ENCODE measurements around the gene SNX1. TPM values are rescaled to one million over a fixed set of nuclear protein-coding genes. Genes with fewer than 3 reads are reported as not detected.

Gene SNX1
- total and polyA plus RNA-seq, 2 of the 13 experiments (the other 11 are each of a cell fraction or from before 2014, with no cell fraction given), result 29.3 to 60.1 TPM

DNA sequence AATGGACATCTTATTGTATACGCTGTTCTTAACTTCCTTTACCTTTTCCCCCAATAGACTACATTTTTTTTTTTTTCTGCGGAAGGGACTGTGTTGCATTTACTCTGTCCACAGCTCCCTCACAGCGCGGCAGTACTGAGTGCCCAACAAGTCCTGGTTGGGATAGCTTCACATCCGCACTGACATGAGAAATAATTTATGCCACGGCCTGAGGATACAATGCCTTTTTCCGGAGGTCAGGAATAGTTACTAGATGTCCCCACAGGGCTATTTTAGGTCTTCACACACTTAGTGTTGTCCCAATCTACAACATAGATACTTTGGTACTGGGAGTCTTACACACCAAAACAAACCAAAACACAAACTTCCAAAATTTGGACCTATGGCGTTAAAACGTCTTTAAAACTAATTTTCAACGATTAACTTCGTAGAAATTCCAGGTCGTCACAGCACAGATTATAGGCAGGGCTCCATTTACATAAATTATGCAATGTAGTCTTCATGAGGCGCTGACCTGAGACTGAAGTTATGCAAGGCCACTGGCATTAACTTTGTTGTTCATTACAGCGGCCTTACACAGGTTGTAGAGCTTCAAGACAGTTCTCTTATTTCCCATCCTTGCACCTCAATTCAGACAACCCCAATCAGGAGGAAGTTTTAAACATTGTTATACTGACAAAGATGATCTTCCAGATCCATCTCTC lies 68.0 kb downstream of the SNX1 start:
- ChIA-PET POLR2A (interaction anchor here (0.5 to 4.4 kb wide), 18 partner anchors 8 to 1141 kb away, joined by 3 to 52 read pairs (median 4); partner anchors contain the start of genes CIAO2A, CSNK1G1, RNU5B-1 and SNX1), CTCF (ENCODE audit: low intra/inter-chr PET ratio, low total read pairs) (no interaction called here)
- BruUV-seq (replicated peaks), result TSS peak; percentile 83
- H4K20me1 ChIP-seq (ENCODE audit: insufficient read depth, low read length), result peaks cover 10% of the 10 kb centered on the region; the same call in 1 of the 2 replicates
- WGBS (ENCODE audit: low lambda C conversion rate), result 2% methylated on average over 14 of the region's 14 CpGs
- H3K4me3 ChIP-seq (replicated peaks in 1 of 3; ENCODE audit: insufficient read depth in 1 of 3, low read depth in 2 of 3, low read length in 3 of 3), result peak overlapping the region; percentile 61 to 98 (median 71)
- peak overlapping the region; percentile 99 for H3K4me2 ChIP-seq (ENCODE audit: low read depth, low read length)
- H3K9ac ChIP-seq (ENCODE audit: insufficient read depth, low read depth, low read length), result peak overlapping the region; percentile 84
- H3K27me3 ChIP-seq (ENCODE audit: control insufficient read depth in 1 of 2, insufficient read depth in 2 of 2, low read length in 2 of 2), result no peaks in the 10 kb centered on the region; a peak in 1 of 5 replicates
- H3K27ac ChIP-seq (ENCODE audit: extremely low read length, insufficient read depth, low read length), result peak overlapping the region; percentile 90
- no peaks in the 10 kb centered on the region for H3K9me3 ChIP-seq (ENCODE audit: low read length)
- FAIRE-seq (peak; percentile 44), ATAC-seq (peak; percentile 55), DNase-seq (ENCODE audit: low spot score) (peak; percentile 62)
- in situ Hi-C loops (cut with HindIII; ENCODE audit: extremely low pct_ligation_motif_present, low pct_unique_long_range_greater_than_20kb), result no loop called here
- peak overlapping the region; percentile 79 for H2AFZ ChIP-seq (ENCODE audit: low read length)
- peaks cover 27% of the 10 kb centered on the region for H3K79me2 ChIP-seq (ENCODE audit: insufficient read depth, low read length)
- intact Hi-C loops (cut with micrococcal nuclease; ENCODE audit: unreplicated experiment), result loop anchor here (2.0 to 5.0 kb wide), 3 partner anchors 193 to 518 kb away; partner anchors contain the start of genes CSNK1G1 and TRIP4
- H3K36me3 ChIP-seq (replicated peaks in 1 of 2; ENCODE audit: control insufficient read depth in 1 of 2, insufficient read depth in 2 of 2, low read length in 2 of 2), result peaks cover 8 to 17% of the 10 kb centered on the region in 2 experiments
- peaks cover 45% of the 10 kb centered on the region for H3K4me1 ChIP-seq (ENCODE audit: insufficient read depth, low read length)
- TF ChIP-seq IRX3 (CRISPR knock-in tag; IDR thresholded peaks at IDR 0.05; ENCODE audit: borderline replicate concordance, low read depth), result 0 out of 2 replicates have a peak, but pooled peaks have one; percentile 9
- 0 out of 2 replicates have a peak, but pooled peaks have one; percentile 11 for TF ChIP-seq JUN (CRISPR knock-in tag; IDR thresholded peaks at IDR 0.05)
- TF ChIP-seq, protein P1, sequence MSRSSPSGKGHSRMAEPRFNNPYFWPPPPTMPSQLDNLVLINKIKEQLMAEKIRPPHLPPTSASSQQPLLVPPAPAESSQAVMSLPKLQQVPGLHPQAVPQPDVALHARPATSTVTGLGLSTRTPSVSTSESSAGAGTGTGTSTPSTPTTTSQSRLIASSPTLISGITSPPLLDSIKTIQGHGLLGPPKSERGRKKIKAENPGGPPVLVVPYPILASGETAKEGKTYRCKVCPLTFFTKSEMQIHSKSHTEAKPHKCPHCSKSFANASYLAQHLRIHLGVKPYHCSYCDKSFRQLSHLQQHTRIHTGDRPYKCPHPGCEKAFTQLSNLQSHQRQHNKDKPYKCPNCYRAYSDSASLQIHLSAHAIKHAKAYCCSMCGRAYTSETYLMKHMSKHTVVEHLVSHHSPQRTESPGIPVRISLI (CRISPR knock-in tag; IDR thresholded peaks at IDR 0.05; ENCODE audit: borderline replicate concordance), result 0 out of 2 replicates have a peak, but pooled peaks have one; percentile 54
- 0 out of 2 replicates have a peak, but pooled peaks have one; percentile 9 for TF ChIP-seq GATAD2A (CRISPR knock-in tag; IDR thresholded peaks at IDR 0.05)
- TF ChIP-seq, protein P2, sequence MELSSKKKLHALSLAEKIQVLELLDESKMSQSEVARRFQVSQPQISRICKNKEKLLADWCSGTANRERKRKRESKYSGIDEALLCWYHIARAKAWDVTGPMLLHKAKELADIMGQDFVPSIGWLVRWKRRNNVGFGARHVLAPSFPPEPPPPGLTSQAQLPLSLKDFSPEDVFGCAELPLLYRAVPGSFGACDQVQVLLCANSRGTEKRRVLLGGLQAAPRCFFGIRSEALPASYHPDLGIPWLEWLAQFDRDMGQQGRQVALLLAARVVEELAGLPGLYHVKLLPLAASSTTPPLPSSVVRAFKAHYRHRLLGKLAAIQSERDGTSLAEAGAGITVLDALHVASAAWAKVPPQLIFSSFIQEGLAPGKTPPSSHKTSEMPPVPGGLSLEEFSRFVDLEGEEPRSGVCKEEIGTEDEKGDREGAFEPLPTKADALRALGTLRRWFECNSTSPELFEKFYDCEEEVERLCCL (CRISPR knock-in tag; IDR thresholded peaks at IDR 0.05; ENCODE audit: borderline replicate concordance), result peak; percentile 32; the same call in 1 of the 2 replicates
- peak; percentile 78; the same call in 1 of the 2 replicates for TF ChIP-seq SNAPC2 (CRISPR knock-in tag; IDR thresholded peaks at IDR 0.05)
- TF ChIP-seq, protein P3, sequence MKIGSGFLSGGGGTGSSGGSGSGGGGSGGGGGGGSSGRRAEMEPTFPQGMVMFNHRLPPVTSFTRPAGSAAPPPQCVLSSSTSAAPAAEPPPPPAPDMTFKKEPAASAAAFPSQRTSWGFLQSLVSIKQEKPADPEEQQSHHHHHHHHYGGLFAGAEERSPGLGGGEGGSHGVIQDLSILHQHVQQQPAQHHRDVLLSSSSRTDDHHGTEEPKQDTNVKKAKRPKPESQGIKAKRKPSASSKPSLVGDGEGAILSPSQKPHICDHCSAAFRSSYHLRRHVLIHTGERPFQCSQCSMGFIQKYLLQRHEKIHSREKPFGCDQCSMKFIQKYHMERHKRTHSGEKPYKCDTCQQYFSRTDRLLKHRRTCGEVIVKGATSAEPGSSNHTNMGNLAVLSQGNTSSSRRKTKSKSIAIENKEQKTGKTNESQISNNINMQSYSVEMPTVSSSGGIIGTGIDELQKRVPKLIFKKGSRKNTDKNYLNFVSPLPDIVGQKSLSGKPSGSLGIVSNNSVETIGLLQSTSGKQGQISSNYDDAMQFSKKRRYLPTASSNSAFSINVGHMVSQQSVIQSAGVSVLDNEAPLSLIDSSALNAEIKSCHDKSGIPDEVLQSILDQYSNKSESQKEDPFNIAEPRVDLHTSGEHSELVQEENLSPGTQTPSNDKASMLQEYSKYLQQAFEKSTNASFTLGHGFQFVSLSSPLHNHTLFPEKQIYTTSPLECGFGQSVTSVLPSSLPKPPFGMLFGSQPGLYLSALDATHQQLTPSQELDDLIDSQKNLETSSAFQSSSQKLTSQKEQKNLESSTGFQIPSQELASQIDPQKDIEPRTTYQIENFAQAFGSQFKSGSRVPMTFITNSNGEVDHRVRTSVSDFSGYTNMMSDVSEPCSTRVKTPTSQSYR (CRISPR knock-in tag; IDR thresholded peaks at IDR 0.05; ENCODE audit: borderline replicate concordance), result no peak
- 0 out of 2 replicates have a peak, but pooled peaks have one; percentile 5 for TF ChIP-seq ZNF749 (CRISPR knock-in tag; IDR thresholded peaks at IDR 0.05; ENCODE audit: borderline replicate concordance)
- TF ChIP-seq DNMT3B (CRISPR knock-in tag; conservative IDR thresholded peaks at IDR 0.05), result 0 out of 2 replicates have a peak, but pooled peaks have one; percentile 20
- TF ChIP-seq ZNF7 (CRISPR knock-in tag; IDR thresholded peaks at IDR 0.05), result no peak
- no peak for TF ChIP-seq ZNF496 (CRISPR knock-in tag; IDR thresholded peaks at IDR 0.05; ENCODE audit: insufficient replicate concordance)
- TF ChIP-seq ZNF614 (CRISPR knock-in tag; IDR thresholded peaks at IDR 0.05; ENCODE audit: borderline replicate concordance), result peak; percentile 48; the same call in 1 of the 2 replicates
- TF ChIP-seq CEBPB (IDR thresholded peaks at IDR 0.05; ENCODE audit: borderline replicate concordance, low read depth, low read length), result peak; percentile 88
- 0 out of 2 replicates have a peak, but pooled peaks have one; percentile 9 for TF ChIP-seq NR2F6 (IDR thresholded peaks at IDR 0.05)
- TF ChIP-seq NR2F6 (CRISPR knock-in tag; IDR thresholded peaks at IDR 0.05), result no peak
- no peak for TF ChIP-seq FOXP1 (IDR thresholded peaks at IDR 0.05)
- TF ChIP-seq FOXP1 (CRISPR knock-in tag; IDR thresholded peaks at IDR 0.05), result 0 out of 2 replicates have a peak, but pooled peaks have one; percentile 27
- TF ChIP-seq WIZ (CRISPR knock-in tag; IDR thresholded peaks at IDR 0.05), result 0 out of 2 replicates have a peak, but pooled peaks have one; percentile 38
- TF ChIP-seq SAFB2 (CRISPR knock-in tag; IDR thresholded peaks at IDR 0.05; ENCODE audit: borderline replicate concordance, low read depth), result no peak

Measured in HepG2 (cell line).